Liver (tissue), 9 donors: ENCODE data around the gene RNF19B. TPM values are rescaled to one million over a fixed set of nuclear protein-coding genes. Genes with fewer than 3 reads are reported as not detected.
A peak's percentile ranks its signal among the peaks of the same experiment; 100 is the strongest.

Source experiments
- DNase-seq: peaks from one replicate; pipeline ENCODE4 v3.0.0-alpha.2; 2017; ENCODE audit warnings: low spot score
- H3K27ac ChIP-seq, 2 donors: one replicate each; pipeline ENCODE4 v1.7.0; 2013; ENCODE audit warnings: inconsistent platforms in 2 of 2, low read length in 2 of 2, control low read depth in 1 of 2, low read depth in 1 of 2, mild to moderate bottlenecking in 1 of 2
- H3K27me3 ChIP-seq, 4 donors: one replicate each; pipeline versions ENCODE4 v1.6.1 to v1.7.0; 2013; ENCODE audit warnings: low read length in 3 of 4, inconsistent platforms in 1 of 4, mild to moderate bottlenecking in 1 of 4, moderate library complexity in 1 of 4; ENCODE audit not compliant: control insufficient read depth in 4 of 4, insufficient read depth in 4 of 4
- H3K36me3 ChIP-seq, 4 donors: one replicate each; pipeline versions ENCODE4 v1.6.1 to v1.7.0; 2013; ENCODE audit warnings: low read length in 3 of 4, mild to moderate bottlenecking in 3 of 4, low read depth in 1 of 4, moderate library complexity in 1 of 4; ENCODE audit not compliant: control insufficient read depth in 4 of 4, insufficient read depth in 3 of 4
- H3K4me1 ChIP-seq, 4 donors: one replicate each; pipeline versions ENCODE4 v1.6.1 to v1.7.0; 2013; ENCODE audit warnings: low read length in 3 of 4, mild to moderate bottlenecking in 3 of 4, moderate library complexity in 1 of 4; ENCODE audit not compliant: control insufficient read depth in 4 of 4, insufficient read depth in 4 of 4
- H3K4me3 ChIP-seq, 3 donors: one replicate each; pipeline versions ENCODE4 v1.6.1 to v1.7.0; 2013; ENCODE audit warnings: low read length in 3 of 3, control low read depth in 1 of 3, low read depth in 1 of 3, mild to moderate bottlenecking in 1 of 3
- H3K9ac ChIP-seq, 2 donors: one replicate each; pipeline ENCODE4 v1.7.0; 2013; ENCODE audit warnings: low read length in 2 of 2, mild to moderate bottlenecking in 2 of 2, moderate library complexity in 2 of 2, control low read depth in 1 of 2, low read depth in 1 of 2
- H3K9me3 ChIP-seq, 4 donors: one replicate each; pipeline versions ENCODE4 v1.6.1 to v1.7.0; 2013; ENCODE audit warnings: low read length in 3 of 4; ENCODE audit not compliant: control insufficient read depth in 4 of 4
- ATF3 ChIP-seq: IDR thresholded peaks from 2 replicates; pipeline ENCODE4 v1.6.1; 2016; ENCODE audit warnings: antibody characterized with exemption
- CTCF ChIP-seq: fragments of 150-350 bp; IDR thresholded peaks from 2 replicates; pipeline ENCODE4 v1.5.1; 2017; ENCODE audit warnings: improper control_type of control experiment, low read depth, low read length; ENCODE audit not compliant: missing input control
- EGR1 ChIP-seq, 2 donors: IDR thresholded peaks; 2 replicates each; pipeline ENCODE4 v1.6.1; 2016 to 2018; ENCODE audit warnings: antibody characterized with exemption in 2 of 2, low read depth in 2 of 2
- FOXA1 ChIP-seq: IDR thresholded peaks from 2 replicates; pipeline ENCODE4 v1.6.1; 2016; ENCODE audit warnings: antibody characterized with exemption
- FOXA2 ChIP-seq: IDR thresholded peaks from 2 replicates; pipeline ENCODE4 v1.6.1; 2016; ENCODE audit warnings: antibody characterized with exemption
- GABPA ChIP-seq, 2 donors: IDR thresholded peaks in 1 of 2; conservative IDR thresholded peaks in 1 of 2; 2 replicates each; pipeline ENCODE4 v1.6.1; 2016; ENCODE audit warnings: antibody characterized with exemption in 2 of 2, mild to moderate bottlenecking in 1 of 2, moderate library complexity in 1 of 2
- HNF4A ChIP-seq, 2 donors: conservative IDR thresholded peaks; 2 replicates each; pipeline ENCODE4 v1.6.1; 2016; ENCODE audit warnings: antibody characterized with exemption in 2 of 2, mild to moderate bottlenecking in 2 of 2
- HNF4G ChIP-seq: IDR thresholded peaks from 2 replicates; pipeline ENCODE4 v1.6.1; 2016; ENCODE audit warnings: antibody characterized with exemption
- JUND ChIP-seq, 2 donors: IDR thresholded peaks; 2 replicates each; pipeline ENCODE4 v1.6.1; 2016; ENCODE audit warnings: antibody characterized with exemption in 2 of 2
- MAX ChIP-seq: IDR thresholded peaks from 2 replicates; pipeline ENCODE4 v1.6.1; 2016; ENCODE audit warnings: antibody characterized with exemption
- NR2F2 ChIP-seq: IDR thresholded peaks from 2 replicates; pipeline ENCODE4 v1.6.1; 2016; ENCODE audit warnings: antibody characterized with exemption
- RAD21 ChIP-seq, 2 donors: IDR thresholded peaks; 2 replicates each; pipeline ENCODE4 v1.6.1; 2016; ENCODE audit warnings: antibody characterized with exemption in 2 of 2, mild to moderate bottlenecking in 2 of 2
- REST ChIP-seq: IDR thresholded peaks from 2 replicates; pipeline ENCODE4 v1.6.1; 2016; ENCODE audit warnings: antibody characterized with exemption, mild to moderate bottlenecking
- RXRA ChIP-seq, 2 donors: IDR thresholded peaks; 2 replicates each; pipeline ENCODE4 v1.6.1; 2017 to 2018; ENCODE audit warnings: antibody characterized with exemption in 2 of 2, mild to moderate bottlenecking in 1 of 2
- SP1 ChIP-seq: IDR thresholded peaks from 2 replicates; pipeline ENCODE4 v1.6.1; 2018; ENCODE audit warnings: antibody characterized with exemption, mild to moderate bottlenecking
- TAF1 ChIP-seq: conservative IDR thresholded peaks from 2 replicates; pipeline ENCODE4 v1.6.1; 2016; ENCODE audit warnings: antibody characterized with exemption, mild to moderate bottlenecking
- YY1 ChIP-seq: IDR thresholded peaks from 2 replicates; pipeline ENCODE4 v1.6.1; 2016; ENCODE audit warnings: antibody characterized with exemption, mild to moderate bottlenecking
- ZBTB33 ChIP-seq: IDR thresholded peaks from 2 replicates; pipeline ENCODE4 v1.6.1; 2016; ENCODE audit warnings: antibody characterized with exemption
- WGBS: extraction: QIAGEN DNeasy Blood & Tissue Kit; methylation state at CpG from one replicate; pipeline ENCODE4 v1.1.7; 2013; 5-methylcytosine and 5-hydroxymethylcytosine counted together
- polyA plus RNA-seq, 2 donors: library from polyadenylated mRNA; stranded (reverse) in 1 of 2; unstranded in 1 of 2; fragments of 200-250 nt in 1 of 2; fragments of >200 nt in 1 of 2; fragmentation: Nextera tagmentation in 1 of 2; extraction: Ambion mirVana in 1 of 2; gene quantifications; one replicate each; pipeline versions ENCODE4 v1.2.1 to v1.2.3, GENCODE V29; 2013 to 2015
- total RNA-seq, 2 donors: library from RNA; depleted of rRNA; stranded (reverse); fragments of >200 nt; gene quantifications; one replicate each; pipeline ENCODE4 v1.2.3, GENCODE V29; 2014
- donor health status: healthy.
- donor health status: healthy.
- donor health status: healthy.
- donor health status: healthy.
- donor health status: healthy.

RNF19B gene
- total and polyA plus RNA-seq, 4 donors: 2.2 to 8.3 (median 5.0) TPM

- no peak overlapping the region for H3K9ac ChIP-seq
- DNase-seq: no peak
- TF ChIP-seq HNF4A (conservative IDR thresholded peaks at IDR 0.05) (peak; percentile 73 to 92), NR2F2 (no peak), REST (peak; percentile 66), SP1 (peak; percentile 81), RAD21 (IDR thresholded peaks at IDR 0.05) (peak; percentile 59 to 70), GABPA (IDR thresholded peaks at IDR 0.05 in 1 of 2, conservative IDR thresholded peaks at IDR 0.05 in 1 of 2) (peak in 1 of 2 donors; percentile 34), HNF4G (no peak), CTCF (peak; percentile 5), YY1 (peak; percentile 78), EGR1 (IDR thresholded peaks at IDR 0.05; ENCODE audit: low read depth in 2 of 2) (peak; percentile 94 to 98), ZBTB33 (peak; percentile 53), TAF1 (no peak), RXRA (IDR thresholded peaks at IDR 0.05) (peak; percentile 87 to 96), FOXA1 (peak; percentile 70), JUND (IDR thresholded peaks at IDR 0.05) (peak in 1 of 2 donors; percentile 86), MAX (peak; percentile 98), FOXA2 (peak; percentile 62), ATF3 (no peak)
- H3K27ac ChIP-seq: peak overlapping the region; percentile 62 to 73
- H3K4me3 ChIP-seq: no peak overlapping the region
- no peaks in the 10 kb centered on the region for H3K9me3 ChIP-seq
- 24% methylated on average over 5 of the region's 5 CpGs for WGBS
- no peaks in the 10 kb centered on the region for H3K27me3 ChIP-seq
- H3K4me1 ChIP-seq: peaks cover 19 to 62% (median 49%) of the 10 kb centered on the region in 4 donors
- peaks cover 3 to 27% (median 19%) of the 10 kb centered on the region in 4 donors for H3K36me3 ChIP-seq
These were observed 46.5 kb upstream of the RNF19B start for GRCh38 chr1:33010932-33011731.
